ENCODE measurements around the gene SRR.

Gene SRR

GRCh38 chr17:2346475-2346874 is 42.7 kb downstream of the SRR start:
- DNase-seq (ENCODE audit: low read depth), result no peak

- peak; percentile 77 for DNase-seq (ENCODE audit: low read depth)
These were observed 44.3 kb downstream of the SRR start for GRCh38 chr17:2347805-2348685.

GRCh38 chr17:2351269-2351668 is 47.5 kb downstream of the SRR start:
- DNase-seq (ENCODE audit: low read depth), result no peak

- DNase-seq (ENCODE audit: low read depth), result no peak
These were observed 50.6 kb downstream of the SRR start for GRCh38 chr17:2354311-2354710.

- no peak for DNase-seq (ENCODE audit: low read depth)
These were observed 53.5 kb downstream of the SRR start for GRCh38 chr17:2357237-2357636.

GRCh38 chr17:2357931-2358434 is 54.2 kb downstream of the SRR start:
- no peak for DNase-seq (ENCODE audit: low read depth)

- DNase-seq (ENCODE audit: low read depth), result no peak
These were observed 57.4 kb downstream of the SRR start for GRCh38 chr17:2361010-2361760.

GRCh38 chr17:2362016-2362415 is 58.3 kb downstream of the SRR start:
- no peak for DNase-seq (ENCODE audit: low read depth)

- no peak for DNase-seq (ENCODE audit: low read depth)
These were observed 58.7 kb downstream of the SRR start for GRCh38 chr17:2362416-2362815.

GRCh38 chr17:2362881-2363280 is 59.1 kb downstream of the SRR start:
- no peak for DNase-seq (ENCODE audit: low read depth)

- no peak for DNase-seq (ENCODE audit: low read depth)
These were observed 59.6 kb downstream of the SRR start for GRCh38 chr17:2363318-2363717.

- DNase-seq (ENCODE audit: low read depth), result no peak
These were observed 60.4 kb downstream of the SRR start for GRCh38 chr17:2363851-2364762.

GRCh38 chr17:2364763-2365116 is 61.0 kb downstream of the SRR start:
- no peak for DNase-seq (ENCODE audit: low read depth)

- DNase-seq (ENCODE audit: low read depth), result no peak
These were observed 61.4 kb downstream of the SRR start for GRCh38 chr17:2365132-2365531.

GRCh38 chr17:2366747-2367494 is 63.2 kb downstream of the SRR start:
- DNase-seq (ENCODE audit: low read depth), result no peak

- DNase-seq (ENCODE audit: low read depth), result no peak
These were observed 64.6 kb downstream of the SRR start for GRCh38 chr17:2368359-2368758.

GRCh38 chr17:2369039-2369438 is 65.3 kb downstream of the SRR start:
- no peak for DNase-seq (ENCODE audit: low read depth)

GRCh38 chr17:2369551-2370210 is 65.9 kb downstream of the SRR start:
- no peak for DNase-seq (ENCODE audit: low read depth)

- DNase-seq (ENCODE audit: low read depth), result no peak
These were observed 66.5 kb downstream of the SRR start for GRCh38 chr17:2370211-2370589.

GRCh38 chr17:2371183-2372130 is 67.7 kb downstream of the SRR start:
- no peak for DNase-seq (ENCODE audit: low read depth)

Data from stromal cell of bone marrow (primary cell).